GM12878 (cell line): ENCODE results near the gene ZBTB22. TPM values are rescaled to one million over a fixed set of nuclear protein-coding genes. Genes with fewer than 3 reads are reported as not detected.

ENCODE experiments used
- ATAC-seq: fragments of 200-7000 bp; cut with Tn5 transposase; 3 replicates; pipeline ENCODE4 v1.9.1; 2020; ENCODE audit warnings: mild to moderate bottlenecking, moderate library complexity
- BruUV-seq: library from RNA; stranded (reverse); fragments of 400-500 nt; replicated peaks from 2 replicates; lab custom pipeline; 2021; lab: Mats Ljungman, UMichigan
- CTCF ChIA-PET: fragments of 300-600 bp; sonication (Branson Sonifier 250); formaldehyde crosslinking; extraction: SDS; loops from one replicate; lab custom pipeline; 2021; ENCODE audit warnings: inconsistent platforms; lab: Yijun Ruan, JAX
- POLR2A ChIA-PET: fragments of 350-600 bp; formaldehyde crosslinking; extraction: SDS; loops from one replicate; lab custom pipeline; 2021; ENCODE audit warnings: inconsistent platforms; lab: Charles Lee
- RAD21 ChIA-PET: fragments of 300-600 bp; sonication (Branson Sonifier 250); formaldehyde crosslinking; loops from one replicate; lab custom pipeline; 2023; ENCODE audit warnings: antibody characterized with exemption; ENCODE audit not compliant: unreplicated experiment; lab: Charles Lee
- SMC1A ChIA-PET: fragments of 300-600 bp; sonication (Branson Sonifier 250); formaldehyde crosslinking; loops from one replicate; lab custom pipeline; 2023; ENCODE audit not compliant: unreplicated experiment, uncharacterized antibody; lab: Charles Lee
- DNase-seq: peaks from one replicate; pipeline ENCODE4 v3.0.0-alpha.2; 2011; ENCODE audit warnings: low read depth, low spot score
- FAIRE-seq: peaks from 3 replicates; lab custom pipeline; 2011; peaks lifted over from hg19 to GRCh38; lab: Jason Lieb, UNC
- H2AFZ ChIP-seq: 2 replicates; pipeline ENCODE4 v1.6.0; 2011; ENCODE audit warnings: low read depth, low read length, control low read depth; ENCODE audit not compliant: control insufficient read depth
- H3K27ac ChIP-seq: 2 replicates; pipeline ENCODE4 v1.5.1; 2011; ENCODE audit warnings: control low read depth; ENCODE audit not compliant: control insufficient read depth, insufficient read depth
- H3K27me3 ChIP-seq, 2 experiments: replicated peaks in 1 of 2; 2 replicates each; pipeline versions ENCODE4 v1.6.0 to v1.6.1; 2011; ENCODE audit warnings: low read length in 1 of 2; ENCODE audit not compliant: control insufficient read depth in 2 of 2, insufficient read depth in 2 of 2
- H3K36me3 ChIP-seq, 2 experiments: 2 replicates each; pipeline ENCODE4 v1.5.1; 2011; ENCODE audit warnings: low read length in 1 of 2; ENCODE audit not compliant: control insufficient read depth in 2 of 2, insufficient read depth in 2 of 2
- H3K4me1 ChIP-seq: 2 replicates; pipeline ENCODE4 v1.6.1; 2011; ENCODE audit warnings: mild to moderate bottlenecking, low read length, moderate library complexity, mixed read lengths; ENCODE audit not compliant: control insufficient read depth, insufficient read depth
- H3K4me2 ChIP-seq: 2 replicates; pipeline ENCODE4 v1.6.0; 2011; ENCODE audit warnings: control low read depth; ENCODE audit not compliant: control insufficient read depth, insufficient read depth
- H3K4me3 ChIP-seq: fragments of 200-600 bp; sonication (generic); 2 replicates; pipeline ENCODE4 v1.5.1; 2016
- H3K79me2 ChIP-seq: 2 replicates; pipeline ENCODE4 v1.6.0; 2011; ENCODE audit warnings: low read length; ENCODE audit not compliant: control insufficient read depth, insufficient read depth
- H3K9ac ChIP-seq: 2 replicates; pipeline ENCODE4 v1.8.0; 2011; ENCODE audit warnings: low read length, control low read depth, mixed read lengths; ENCODE audit not compliant: control insufficient read depth, insufficient read depth
- H3K9me3 ChIP-seq: replicated peaks from 3 replicates; pipeline ENCODE4 v1.5.1; 2011; ENCODE audit warnings: mild to moderate bottlenecking, low read length; ENCODE audit not compliant: control insufficient read depth, insufficient read depth
- H4K20me1 ChIP-seq: 2 replicates; pipeline ENCODE4 v1.6.0; 2011; ENCODE audit not compliant: control insufficient read depth, insufficient read depth
- ATF3 ChIP-seq: IDR thresholded peaks from 2 replicates; pipeline ENCODE4 v1.6.1; 2011; ENCODE audit warnings: low read depth, mild to moderate bottlenecking, low read length, moderate library complexity, borderline replicate concordance; ENCODE audit errors: extremely low read depth
- BMI1 ChIP-seq: fragments of 450-650 bp; IDR thresholded peaks from 2 replicates; pipeline ENCODE4 v1.6.1; 2016; ENCODE audit warnings: mild to moderate bottlenecking, moderate library complexity, borderline replicate concordance
- EGR1 ChIP-seq, 2 experiments: IDR thresholded peaks; 1 replicate in 1 of 2; 2 replicates in 1 of 2; pipeline ENCODE4 v1.6.1; 2011 to 2012; ENCODE audit warnings: low read depth in 2 of 2, low read length in 2 of 2, borderline replicate concordance in 1 of 2, mild to moderate bottlenecking in 1 of 2, moderate library complexity in 1 of 2
- HDAC6 ChIP-seq: fragments of 200-600 bp; sonication (generic); IDR thresholded peaks from one replicate; pipeline ENCODE4 v1.8.0; 2017; ENCODE audit warnings: antibody characterized with exemption; ENCODE audit not compliant: unreplicated experiment
- IKZF1 ChIP-seq: fragments of 450-650 bp; conservative IDR thresholded peaks from 2 replicates; pipeline ENCODE4 v1.6.1; 2017; ENCODE audit warnings: antibody characterized with exemption, mild to moderate bottlenecking
- MTA3 ChIP-seq: IDR thresholded peaks from 2 replicates; pipeline ENCODE4 v1.6.1; 2012; ENCODE audit warnings: low read length, inconsistent platforms, borderline replicate concordance
- NKRF ChIP-seq: fragments of 450-650 bp; conservative IDR thresholded peaks from 2 replicates; pipeline ENCODE4 v1.6.1; 2017; ENCODE audit warnings: mild to moderate bottlenecking, moderate library complexity
- NRF1 ChIP-seq: conservative IDR thresholded peaks from 2 replicates; pipeline ENCODE4 v1.6.1; 2011; ENCODE audit warnings: mild to moderate bottlenecking, low read depth, low read length, improper control_type of control experiment
- PAX5 ChIP-seq: IDR thresholded peaks from 2 replicates; pipeline ENCODE4 v1.6.1; 2011; ENCODE audit warnings: low read depth, low read length, borderline replicate concordance
- TAF1 ChIP-seq: IDR thresholded peaks from 2 replicates; pipeline ENCODE4 v1.6.1; 2011; ENCODE audit warnings: mild to moderate bottlenecking, low read depth, low read length, borderline replicate concordance
- TARDBP ChIP-seq: IDR thresholded peaks from 2 replicates; pipeline ENCODE4 v1.6.1; 2016; ENCODE audit warnings: borderline replicate concordance
- YY1 ChIP-seq: IDR thresholded peaks from 2 replicates; pipeline ENCODE4 v1.6.1; 2011; ENCODE audit warnings: low read depth, mild to moderate bottlenecking, low read length
- WGBS: methylation state at CpG from one replicate; pipeline ENCODE4 v1.1.6; 2016; ENCODE audit warnings: low lambda C conversion rate; ENCODE audit not compliant: insufficient replicate concordance, insufficient coverage; ENCODE audit errors: missing lambda C conversion rate; 5-methylcytosine and 5-hydroxymethylcytosine counted together
- in situ Hi-C: fragments of 300-500 bp; cut with MboI; formaldehyde crosslinking; loops from 9 replicates; pipeline ENCODE4 v1.14.3; 2018; ENCODE audit warnings: mixed read lengths
- intact Hi-C: fragments of 100-400 bp; cut with micrococcal nuclease; formaldehyde crosslinking; loops from one replicate; pipeline ENCODE4 v1.14.2; 2022; ENCODE audit not compliant: unreplicated experiment
- polyA plus RNA-seq, 11 experiments: library from polyadenylated mRNA; depleted of rRNA in 4 of 11; unstranded in 6 of 11; stranded (reverse) in 5 of 11; fragments of >200 nt; fragmentation: Nextera tagmentation in 4 of 11; fragmentation: Illumina TruSeq in 1 of 11; extraction: Ambion mirVana in 4 of 11; extraction: Trizol in 1 of 11; gene quantifications; 1 replicate in 1 of 11; 2 replicates in 10 of 11; pipeline versions ENCODE4 v1.2.1 to v1.2.3, GENCODE V29; 2011 to 2016; ENCODE audit warnings: inconsistent platforms in 2 of 11, missing spikeins in 2 of 11, low read depth in 1 of 11
- total RNA-seq, 4 experiments: library from RNA; depleted of rRNA in 3 of 4; stranded (reverse); fragments of >200 nt in 3 of 4; fragmentation: Illumina TruSeq in 1 of 4; extraction: Trizol in 1 of 4; gene quantifications; 2 replicates each; pipeline versions ENCODE4 v1.2.1 to v1.2.3, GENCODE V29; 2013 to 2021

ZBTB22 gene
- total and polyA plus RNA-seq, 10 of the 15 experiments (the other 5 are each of a cell fraction or from before 2014, with no cell fraction given): 0.11 to 9.9 (median 4.8) TPM

GRCh38 chr6:33313709-33314514 lies 3.6 kb downstream of the ZBTB22 start, which contains the start of gene TAPBP (continued):
- TF ChIP-seq PAX5: peak; percentile 8; the same call in 1 of the 2 replicates
- TF ChIP-seq, all 136 proteins: peak for 47

GRCh38 chr6:33313105-33313708 lies 4.3 kb downstream of the ZBTB22 start:
- H4K20me1 ChIP-seq: no peaks in the 10 kb centered on the region
- BruUV-seq: TSS peak; percentile 74
- no peaks in the 10 kb centered on the region for H3K9me3 ChIP-seq
- no peak overlapping the region; the same call in 1 of the 2 replicates for H2AFZ ChIP-seq
- RAD21 ChIA-PET: interaction anchor here (0.7 to 2.1 kb wide), 7 partner anchors 8 to 36 kb away, joined by 3 to 7 read pairs (median 3); partner anchors contain the start of genes B3GALT4, PFDN6, RGL2 and WDR46
- H3K4me2 ChIP-seq: peak overlapping the region; percentile 77
- CTCF ChIA-PET: interaction anchor here (0.5 to 4.7 kb wide), 6 partner anchors 13 to 118 kb away, joined by 3 to 30 read pairs (median 6); partner anchors contain the start of genes B3GALT4 and RGL2
- H3K27ac ChIP-seq: peak overlapping the region; percentile 96
- FAIRE-seq (no peak), DNase-seq (no peak)
- peaks cover 20% of the 10 kb centered on the region for H3K4me1 ChIP-seq
- POLR2A ChIA-PET: interaction anchor here (0.6 to 4.5 kb wide), 11 partner anchors 8 to 266 kb away, joined by 3 to 41 read pairs (median 4); partner anchors contain the start of genes B3GALT4, PFDN6, RGL2 and RPS18
- WGBS: 1% methylated on average over 31 of the region's 33 CpGs
- peak overlapping the region; percentile 99 for H3K4me3 ChIP-seq
- SMC1A ChIA-PET: interaction anchor here (0.7 to 2.1 kb wide), 3 partner anchors 16 to 129 kb away, joined by 3 to 7 read pairs (median 3); partner anchors contain the start of gene WDR46
- peak overlapping the region; percentile 97 for H3K9ac ChIP-seq
- H3K79me2 ChIP-seq: peaks cover 61% of the 10 kb centered on the region
- peak; percentile 60; the same call in 1 of the 2 replicates for TF ChIP-seq IKZF1
- no peak for TF ChIP-seq ATF3
- peak; percentile 76; the same call in 1 of the 2 replicates for TF ChIP-seq BMI1
- peak; percentile 22; the same call in 1 of the 2 replicates for TF ChIP-seq NKRF
- TF ChIP-seq EGR1 (IDR thresholded peaks at IDR 0.05; ENCODE audit: borderline replicate concordance in 1 of 2, low read depth in 2 of 2, low read length in 2 of 2): peak in 1 of 2 experiments; percentile 71; a peak in 1 of 3 replicates
- TF ChIP-seq TARDBP: no peak
- no peak for TF ChIP-seq NRF1
- TF ChIP-seq MTA3: 0 out of 2 replicates have a peak, but pooled peaks have one; percentile 34
- TF ChIP-seq HDAC6: peak; percentile 25
- 0 out of 2 replicates have a peak, but pooled peaks have one; percentile 3 for TF ChIP-seq YY1
- TF ChIP-seq TAF1: peak; percentile 20; the same call in 1 of the 2 replicates
- TF ChIP-seq, all 136 proteins: peak for 8
- in situ Hi-C loops: no loop called here
- H3K27me3 ChIP-seq: no peaks in the 10 kb centered on the region
- H3K36me3 ChIP-seq: peaks cover 0 to 4% of the 10 kb centered on the region in 2 experiments; a peak in 2 of 4 replicates
- ATAC-seq: peak; percentile 14
- intact Hi-C loops: no loop called here
